Lung microvascular endothelial cell (primary cell): ENCODE results near the gene PRDM5. TPM values are rescaled to one million over a fixed set of nuclear protein-coding genes. Genes with fewer than 3 reads are reported as not detected.

Experiments used
- DNase-seq, 2 donors: peaks; one replicate each; pipeline versions ENCODE4 v3.0.0 to v3.0.0-alpha.2; 2010; ENCODE audit warnings: low read depth in 2 of 2
- total RNA-seq: library from RNA; depleted of rRNA; stranded (reverse); fragments of >200 nt; gene quantifications from 2 replicates; pipeline ENCODE4 v1.2.1, GENCODE V29; 2014

PRDM5 gene
- total RNA-seq, 1 donor from 2014 or later: 6.2 TPM

GRCh38 chr4:120714417-120715010 is 208.0 kb downstream of the PRDM5 start:
- no peak for DNase-seq

- DNase-seq: no peak
Observed at GRCh38 chr4:120709991-120710390, 212.5 kb downstream of the PRDM5 start.

GRCh38 chr4:120704538-120704937 is 218.0 kb downstream of the PRDM5 start:
- DNase-seq: no peak

- peak; percentile 16 to 22 for DNase-seq
Observed at GRCh38 chr4:120703908-120704307, 218.6 kb downstream of the PRDM5 start.

GRCh38 chr4:120699354-120699753 is 223.2 kb downstream of the PRDM5 start:
- no peak for DNase-seq

GRCh38 chr4:120694973-120695372 is 227.6 kb downstream of the PRDM5 start:
- DNase-seq: peak in 1 of 2 donors; percentile 91

- DNase-seq: no peak
Observed at GRCh38 chr4:120693816-120694215, 228.7 kb downstream of the PRDM5 start.

- peak; percentile 89 to 91 for DNase-seq
Observed at GRCh38 chr4:120692964-120693363, 229.6 kb downstream of the PRDM5 start.

- no peak for DNase-seq
Observed at GRCh38 chr4:120691536-120691935, 231.0 kb downstream of the PRDM5 start.

- DNase-seq: no peak
Observed at GRCh38 chr4:120691106-120691505, 231.4 kb downstream of the PRDM5 start.

- peak in 1 of 2 donors; percentile 62 for DNase-seq
Observed at GRCh38 chr4:120688791-120689190, 233.7 kb downstream of the PRDM5 start.

GRCh38 chr4:120685756-120686278 is 236.7 kb downstream of the PRDM5 start:
- DNase-seq: no peak

- DNase-seq: peak in 1 of 2 donors; percentile 37
Observed at GRCh38 chr4:120683897-120684540, 238.5 kb downstream of the PRDM5 start.

GRCh38 chr4:120682981-120683380 is 239.5 kb downstream of the PRDM5 start:
- DNase-seq: no peak

- no peak for DNase-seq
Observed at GRCh38 chr4:120680647-120681228, 241.8 kb downstream of the PRDM5 start.

- no peak for DNase-seq
Observed at GRCh38 chr4:120673696-120674095, 248.8 kb downstream of the PRDM5 start.

GRCh38 chr4:120672558-120673147 is 249.9 kb downstream of the PRDM5 start:
- DNase-seq: peak in 1 of 2 donors; percentile 25

- DNase-seq: no peak
Observed at GRCh38 chr4:120672076-120672475, 250.4 kb downstream of the PRDM5 start.

GRCh38 chr4:120671538-120671937 is 251.0 kb downstream of the PRDM5 start:
- DNase-seq: no peak

GRCh38 chr4:120667102-120667501 is 255.4 kb downstream of the PRDM5 start:
- no peak for DNase-seq

- DNase-seq: no peak
Observed at GRCh38 chr4:120664851-120665250, 257.7 kb downstream of the PRDM5 start.

- peak; percentile 57 to 84 for DNase-seq
Observed at GRCh38 chr4:120659616-120660170, 262.8 kb downstream of the PRDM5 start.
